ENCODE measurements around the gene KCNK6. TPM values are rescaled to one million over a fixed set of nuclear protein-coding genes. Genes with fewer than 3 reads are reported as not detected.
"Not testable (repeated sequence)": the region's sequence is repeated elsewhere in the genome, so short reads cannot be mapped to it uniquely, and the experiment has no call there.

KCNK6 gene
- total RNA-seq, 1 experiment from 2014 or later, result 13.9 TPM

DNA sequence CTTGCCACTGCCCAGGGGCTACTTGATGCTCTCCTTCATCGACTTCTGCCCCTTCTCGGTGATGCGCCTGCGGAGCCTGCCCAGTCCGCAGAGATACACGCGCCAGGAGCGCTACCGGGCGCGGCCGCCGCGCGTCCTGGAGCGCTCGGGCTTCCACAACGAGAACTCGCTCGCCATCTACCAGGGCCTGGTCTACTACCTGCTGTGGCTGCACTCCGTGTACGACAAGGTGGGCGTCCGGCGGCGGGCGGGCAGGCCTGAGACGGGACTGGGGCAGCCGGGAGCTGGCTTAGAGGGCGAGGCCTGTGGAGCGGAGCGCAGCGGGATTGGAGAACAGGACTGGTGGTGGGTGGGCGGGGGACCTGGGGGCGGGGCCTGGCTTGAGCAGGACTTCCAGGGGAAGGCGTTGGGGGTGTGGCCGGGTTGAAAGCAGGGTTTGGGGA is 42.0 kb downstream of the KCNK6 start:
- peak; percentile 77 for DNase-seq (ENCODE audit: low spot score)

DNA sequence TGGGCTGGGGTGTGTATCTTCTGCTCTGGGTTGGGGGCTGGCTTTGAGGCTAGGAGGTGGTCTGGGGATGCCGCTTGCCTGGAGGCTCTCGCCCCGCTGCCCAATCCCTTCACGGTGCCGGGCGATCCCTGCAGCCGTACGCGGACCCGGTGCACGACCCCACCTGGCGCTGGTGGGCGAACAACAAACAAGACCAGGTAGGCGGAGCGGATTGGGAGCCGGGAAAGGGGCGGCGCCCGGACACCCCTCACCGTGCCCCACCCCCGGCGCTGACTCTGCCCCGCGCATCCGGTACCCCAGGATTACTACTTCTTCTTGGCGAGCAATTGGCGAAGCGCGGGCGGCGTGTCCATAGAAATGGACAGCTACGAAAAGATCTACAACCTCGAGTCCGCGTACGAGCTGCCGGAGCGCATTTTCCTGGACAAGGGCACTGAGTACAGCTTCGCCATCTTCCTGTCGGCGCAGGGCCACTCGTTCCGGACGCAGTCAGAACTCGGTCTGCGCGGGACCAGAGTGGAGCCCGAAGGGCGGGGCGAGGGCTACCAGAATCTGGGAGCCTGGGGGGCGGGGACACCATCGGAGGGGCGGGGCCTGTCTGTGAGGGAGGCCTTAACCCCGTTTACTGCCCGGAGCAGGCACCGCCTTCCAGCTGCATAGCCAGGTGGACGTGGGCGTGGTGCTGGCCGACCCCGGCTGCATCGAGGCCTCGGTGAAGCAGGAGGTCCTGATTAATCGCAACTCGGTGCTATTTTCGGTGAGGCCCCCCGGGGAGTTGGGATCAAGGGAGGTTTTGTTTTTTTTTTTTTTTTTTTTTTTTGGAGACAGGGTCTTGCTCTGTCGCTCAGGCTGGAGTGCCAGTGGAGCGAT is 42.7 kb downstream of the KCNK6 start:
- peak; percentile 92 for DNase-seq (ENCODE audit: low spot score)

DNA sequence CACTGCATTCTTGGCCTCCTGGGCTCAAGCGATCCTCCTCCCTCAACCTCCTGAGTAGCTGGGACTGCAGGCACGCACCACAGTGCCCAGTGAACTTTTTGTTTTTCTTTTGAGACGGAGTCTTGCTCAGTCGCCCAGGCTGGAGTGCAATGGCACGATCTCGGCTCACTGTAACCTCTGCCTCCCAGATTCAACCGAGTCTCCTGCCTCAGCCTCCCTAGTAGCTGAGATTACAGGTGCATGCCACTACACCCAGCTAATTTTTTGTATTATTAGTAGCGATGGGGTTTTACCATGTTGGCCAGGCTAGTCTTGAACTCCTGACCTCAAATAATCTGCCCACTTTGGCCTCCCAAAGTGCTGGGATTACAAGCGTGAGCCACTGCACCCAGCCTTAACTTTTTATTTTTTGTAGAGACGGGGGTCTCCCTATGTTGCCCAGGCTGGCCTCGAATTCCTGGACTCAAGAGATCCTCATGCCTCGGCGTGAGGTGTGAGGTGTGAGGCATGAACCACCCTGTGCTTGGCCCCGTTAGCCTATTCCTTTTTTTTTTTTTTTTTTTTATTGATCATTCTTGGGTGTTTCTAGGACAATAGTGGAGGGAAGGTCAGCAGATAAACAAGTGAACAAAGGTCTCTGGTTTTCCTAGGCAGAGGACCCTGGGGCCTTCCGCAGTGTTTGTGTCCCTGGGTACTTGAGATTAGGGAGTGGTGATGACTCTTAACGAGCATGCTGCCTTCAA is 43.5 kb downstream of the KCNK6 start:
- not testable (repeated sequence) for DNase-seq (ENCODE audit: low spot score)

DNA sequence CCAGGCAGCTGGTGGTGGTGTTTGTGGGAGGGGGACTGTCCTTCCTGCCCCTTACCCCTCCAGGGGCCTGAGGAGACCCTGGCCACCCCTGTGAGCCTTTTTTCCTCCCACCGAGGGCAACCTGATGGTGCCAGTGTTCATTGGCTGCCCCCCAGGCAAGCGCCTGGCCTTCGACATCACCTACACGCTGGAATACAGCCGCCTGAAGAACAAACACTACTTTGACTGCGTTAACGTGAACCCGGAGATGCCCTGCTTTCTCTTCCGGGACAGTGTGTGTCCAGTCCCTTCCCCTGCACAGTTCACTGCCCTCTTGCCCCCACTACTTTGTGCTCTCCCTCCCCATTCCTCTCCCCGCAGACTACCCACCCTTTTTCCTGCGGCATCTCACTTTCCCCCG is 47.4 kb downstream of the KCNK6 start:
- DNase-seq (ENCODE audit: low spot score), result no peak

DNA sequence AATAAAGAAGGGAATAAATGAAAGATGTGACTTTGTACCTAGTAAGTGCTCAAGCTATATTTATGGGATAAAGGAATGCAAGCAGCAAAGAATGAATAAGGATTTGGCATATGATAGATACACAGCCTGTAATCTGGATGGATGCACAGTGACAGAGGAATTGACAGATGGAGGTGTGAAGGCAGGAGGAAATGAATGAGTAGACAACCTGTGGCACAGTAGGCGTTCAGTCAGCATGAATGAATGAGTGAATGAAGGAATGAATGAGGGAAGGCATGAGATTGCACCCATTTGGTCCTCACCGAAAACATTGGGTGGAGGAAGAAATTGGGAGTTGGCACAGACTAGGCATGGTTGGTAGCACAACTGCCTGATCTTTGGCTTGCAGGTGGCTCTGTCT is 49.9 kb downstream of the KCNK6 start:
- DNase-seq (ENCODE audit: low spot score), result no peak

DNA sequence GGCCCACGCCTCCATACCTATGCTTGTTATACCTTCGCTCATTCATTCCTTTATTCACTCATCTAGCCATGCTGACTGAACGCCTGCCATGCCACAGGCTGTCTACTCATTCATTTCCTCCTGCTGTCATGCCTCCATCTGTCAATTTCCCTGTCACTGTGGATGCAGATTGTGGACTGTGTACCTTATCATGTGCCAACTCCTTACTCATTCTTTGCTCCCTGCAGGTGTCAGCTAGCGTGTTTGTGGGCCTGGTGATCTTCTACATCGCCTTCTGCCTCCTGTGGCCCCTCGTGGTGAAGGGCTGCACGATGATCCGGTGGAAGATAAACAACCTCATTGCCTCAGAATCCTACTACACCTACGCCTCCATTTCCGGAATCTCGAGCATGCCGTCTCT is 50.7 kb downstream of the KCNK6 start:
- DNase-seq (ENCODE audit: low spot score), result no peak

DNA sequence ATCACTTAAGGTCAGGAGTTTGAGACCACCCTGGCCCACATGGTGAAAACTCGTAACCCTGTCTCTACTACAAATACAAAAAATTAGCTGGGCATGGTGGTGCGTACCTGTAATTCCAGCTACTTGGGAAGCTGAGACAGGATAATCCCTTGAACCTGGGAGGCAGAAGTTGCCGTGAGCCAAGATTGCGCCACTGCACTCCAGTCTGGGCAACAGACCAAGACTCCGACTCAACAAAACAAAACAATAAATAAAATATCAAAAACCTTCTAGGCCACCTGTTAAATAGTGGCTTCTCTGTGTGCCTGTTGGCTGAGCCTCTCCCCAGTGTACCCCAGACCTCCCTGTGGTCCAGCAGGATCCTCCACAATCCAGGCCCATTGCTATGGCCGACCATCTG is 51.4 kb downstream of the KCNK6 start:
- no peak for DNase-seq (ENCODE audit: low spot score)

DNA sequence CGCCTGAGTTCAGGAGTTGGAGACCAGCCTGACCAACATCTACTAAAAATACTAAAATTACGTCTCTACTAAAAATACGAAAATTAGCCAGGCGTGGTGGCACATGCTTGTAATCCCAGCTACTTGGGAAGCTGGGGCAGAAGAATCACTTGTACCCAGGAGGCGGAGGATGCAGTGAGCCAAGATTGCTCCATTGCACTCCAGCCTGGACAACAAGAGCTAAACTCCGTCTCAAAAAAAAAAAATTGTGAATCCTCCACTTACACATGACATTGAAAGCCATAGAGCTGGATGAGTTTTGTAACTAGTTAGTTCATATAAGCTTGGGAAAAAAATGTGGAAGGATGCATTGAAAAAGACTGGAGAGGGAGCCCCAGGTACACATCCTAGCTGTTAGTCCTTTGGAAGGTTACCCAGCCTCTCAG is 54.3 kb downstream of the KCNK6 start:
- no peak for DNase-seq (ENCODE audit: low spot score)

DNA sequence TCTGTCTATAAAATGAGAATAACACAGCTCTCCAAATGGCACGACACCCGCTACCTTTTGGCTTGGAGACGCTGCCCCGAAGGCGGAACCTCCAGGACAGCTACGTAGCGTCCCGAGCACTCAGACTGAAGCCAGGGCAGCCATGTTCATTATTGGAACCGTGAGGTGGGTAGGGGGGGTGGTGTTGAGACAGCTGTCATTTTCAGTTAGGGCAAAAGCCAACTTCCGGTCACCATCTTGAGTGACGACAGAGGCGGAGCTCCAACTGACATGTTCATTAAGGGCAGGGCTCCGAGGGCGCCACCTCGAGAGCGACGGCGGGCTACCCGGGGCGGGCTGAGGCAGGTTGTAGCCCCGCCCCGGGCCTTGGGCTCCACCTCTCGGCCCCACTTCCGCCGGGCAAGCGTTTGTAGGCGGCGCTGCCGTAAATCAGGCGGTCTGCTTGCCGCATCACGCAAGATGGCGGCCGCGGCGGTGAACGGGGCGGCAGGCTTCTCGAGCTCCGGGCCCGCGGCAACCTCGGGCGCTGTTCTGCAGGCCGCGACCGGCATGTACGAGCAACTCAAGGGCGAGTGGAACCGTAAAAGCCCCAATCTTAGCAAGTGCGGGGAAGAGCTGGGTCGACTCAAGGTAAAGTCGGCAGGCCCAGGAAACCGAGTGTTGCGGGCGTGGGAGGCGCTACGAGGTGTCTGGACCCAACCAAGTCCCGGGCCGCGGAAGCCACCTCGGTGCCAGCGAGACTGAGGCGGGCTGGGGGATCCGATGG is 54.9 kb downstream of the KCNK6 start, which contains the start of gene PSMD8:
PSMD8 (plus strand) TSS at position 240 of the 766 bp plus-strand sequence; CDS start at position 271, 31 bp downstream.
- DNase-seq (ENCODE audit: low spot score), result peak; percentile 100

DNA sequence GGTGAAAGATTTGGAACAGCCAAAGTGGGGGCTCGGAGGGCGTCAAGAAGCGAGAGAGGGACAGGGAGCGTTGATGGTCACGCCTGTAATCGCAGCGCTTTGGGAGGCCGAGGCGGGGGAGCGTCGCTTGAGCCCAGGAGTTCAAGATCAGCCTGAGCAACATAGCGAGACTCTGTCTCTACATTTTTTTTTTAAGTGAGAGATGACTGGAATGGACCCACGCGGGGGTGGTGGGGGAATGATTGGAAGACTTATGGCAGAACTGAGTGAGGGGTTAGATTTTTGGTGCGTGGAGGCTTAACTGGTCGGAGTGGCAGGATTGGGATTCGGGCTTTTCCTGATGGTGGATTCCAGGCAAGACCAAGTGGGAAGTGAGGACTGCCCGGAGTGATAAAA is 55.5 kb downstream of the KCNK6 start:
- peak; percentile 48 for DNase-seq (ENCODE audit: low spot score)

DNA sequence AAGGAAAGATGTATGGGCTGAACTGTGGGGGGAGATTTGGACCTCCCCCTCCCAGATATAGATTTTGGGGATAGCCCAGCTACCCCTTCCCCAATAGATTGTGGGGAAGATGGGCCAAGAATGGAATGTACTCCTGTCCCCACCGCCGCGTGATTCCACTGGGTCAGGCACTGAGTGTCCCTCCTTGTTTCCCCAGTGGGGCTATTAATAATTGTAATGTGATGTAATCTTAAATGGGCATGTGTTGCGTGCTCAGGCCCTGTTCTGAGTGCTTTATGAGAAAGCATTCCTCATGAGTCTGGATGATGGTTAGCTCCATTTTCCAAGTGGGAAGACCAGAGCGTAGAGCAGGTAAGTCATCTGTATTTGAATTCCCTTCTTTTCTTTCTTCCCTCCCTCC is 56.1 kb downstream of the KCNK6 start:
- no peak for DNase-seq (ENCODE audit: low spot score)

DNA sequence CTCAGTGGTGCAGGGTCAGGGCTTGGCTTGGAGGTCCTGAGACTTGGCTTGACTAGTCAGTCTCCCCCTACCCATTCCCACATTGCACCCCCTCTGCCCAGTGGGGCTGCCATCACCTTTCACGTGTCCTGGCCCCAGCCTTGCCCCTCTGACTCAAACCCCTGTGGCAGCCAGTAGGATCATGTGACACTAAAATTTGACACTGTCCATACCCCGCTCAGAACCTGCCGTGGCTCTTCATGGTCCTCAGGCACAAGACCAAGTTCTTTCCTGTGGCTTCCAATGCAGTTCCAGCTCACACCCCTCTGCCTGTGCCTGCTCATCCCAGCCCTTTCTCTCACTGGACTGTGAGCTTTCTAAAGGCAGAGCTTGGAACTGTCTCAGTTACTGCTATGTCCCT is 56.9 kb downstream of the KCNK6 start:
- DNase-seq (ENCODE audit: low spot score), result no peak

DNA sequence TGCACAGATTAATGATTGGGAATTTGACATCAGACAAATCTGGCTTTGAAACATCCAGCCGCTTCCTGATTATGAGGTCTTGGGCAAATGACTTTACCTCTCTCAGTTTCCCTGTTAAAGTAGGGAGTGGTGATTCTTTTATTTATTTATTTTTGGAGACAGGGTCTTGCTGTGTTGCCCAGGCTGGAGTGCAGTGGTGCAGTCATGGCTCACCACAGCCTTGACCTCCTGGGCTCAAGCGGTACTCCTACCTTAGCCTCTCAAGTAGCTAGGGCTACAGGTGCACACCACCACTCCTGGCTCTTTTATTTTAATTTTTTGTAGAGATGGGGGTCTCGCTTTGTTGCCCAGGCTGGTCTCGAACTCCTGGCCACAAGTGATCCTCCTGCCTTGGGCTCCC is 57.4 kb downstream of the KCNK6 start:
- no peak for DNase-seq (ENCODE audit: low spot score)

DNA sequence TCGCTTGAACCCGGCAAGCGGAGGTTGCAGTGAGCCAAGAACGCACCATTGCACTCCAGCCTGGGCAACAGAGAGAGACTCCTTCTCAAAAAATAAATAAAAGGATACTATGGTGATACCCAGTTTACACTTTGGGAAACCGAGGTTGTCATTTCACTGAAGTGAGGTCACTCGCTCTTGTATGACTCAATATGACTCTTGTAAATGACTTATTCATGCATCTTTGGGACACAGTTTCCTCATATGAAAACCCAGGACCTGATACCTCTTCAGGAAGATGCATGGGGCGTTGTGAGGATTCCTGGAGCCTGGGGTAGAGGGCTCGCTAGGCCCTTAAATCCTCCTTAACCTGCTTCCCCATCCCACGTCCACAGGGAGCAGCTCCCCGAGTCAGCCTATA is 59.2 kb downstream of the KCNK6 start:
- DNase-seq (ENCODE audit: low spot score), result no peak

DNA sequence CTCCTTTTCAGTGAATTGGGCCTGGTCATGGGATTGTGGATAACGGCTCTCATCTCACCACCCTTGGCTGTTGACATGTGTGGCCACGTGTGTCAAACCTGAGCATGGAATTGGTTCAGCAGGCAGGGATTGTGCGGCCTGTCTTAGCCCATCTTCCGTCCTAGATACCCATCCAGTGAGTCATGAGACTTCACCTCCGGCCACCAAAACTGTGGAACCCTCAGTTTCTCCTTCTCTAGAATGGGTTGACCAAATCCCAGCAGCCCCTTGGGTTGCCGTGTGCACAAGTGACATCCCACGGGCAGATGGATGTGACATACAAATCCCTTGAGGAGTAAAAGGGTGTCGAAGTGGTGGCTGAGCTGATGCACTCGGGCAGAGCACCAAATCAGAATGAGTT is 61.5 kb downstream of the KCNK6 start:
- no peak for DNase-seq (ENCODE audit: low spot score)

Small RNA genes within 50 kb of the gene (small RNA-seq; reads per million reads assigned to genes)
- gene RF00019, result not detected

Other genes starting within 250 kb of the KCNK6 start
- gene DPF1, start 95.6 kb upstream of the KCNK6 start, total RNA-seq (2014; rRNA removed; shearing (Covaris generic)), result 0.89 and 1.3 TPM in 2 replicates
- gene PPP1R14A, start 63.5 kb upstream of the KCNK6 start, total RNA-seq (2014; rRNA removed; shearing (Covaris generic)), result not detected in 2 replicates
- 2,475 and 2,514 TPM in 2 replicates for gene SPINT2, start 55.3 kb upstream of the KCNK6 start, total RNA-seq (2014; rRNA removed; shearing (Covaris generic))
- 1,318 and 1,477 TPM in 2 replicates for gene C19orf33, start 15.6 kb upstream of the KCNK6 start, total RNA-seq (2014; rRNA removed; shearing (Covaris generic))
- 137 and 149 TPM in 2 replicates for gene YIF1B, start 3.9 kb upstream of the KCNK6 start, total RNA-seq (2014; rRNA removed; shearing (Covaris generic))
- 4.0 and 10.5 TPM in 2 replicates for gene CATSPERG, start 16.0 kb downstream of the KCNK6 start, total RNA-seq (2014; rRNA removed; shearing (Covaris generic))
- gene PSMD8, start 54.7 kb downstream of the KCNK6 start, total RNA-seq (2014; rRNA removed; shearing (Covaris generic)), result 627 and 640 TPM in 2 replicates
- 0.26 and 0.41 TPM in 2 replicates for gene GGN, start 68.2 kb downstream of the KCNK6 start, total RNA-seq (2014; rRNA removed; shearing (Covaris generic))
- gene SPRED3, start 68.9 kb downstream of the KCNK6 start, total RNA-seq (2014; rRNA removed; shearing (Covaris generic)), result 0.13 and 3.2 TPM in 2 replicates
- gene FAM98C, start 83.2 kb downstream of the KCNK6 start, total RNA-seq (2014; rRNA removed; shearing (Covaris generic)), result 46.6 and 49.5 TPM in 2 replicates
- not detected in 2 replicates for gene RASGRP4, start 106.4 kb downstream of the KCNK6 start, total RNA-seq (2014; rRNA removed; shearing (Covaris generic))
- 0.94 TPM in 1 of 2 replicates, not detected in the other for gene RYR1, start 113.8 kb downstream of the KCNK6 start, total RNA-seq (2014; rRNA removed; shearing (Covaris generic))

Measured in HT-29 (cell line).